Common myeloid progenitor, CD34-positive (primary cell): ENCODE data around the gene LHFPL6.

ENCODE experiments used
- CTCF ChIA-PET: fragments of 350-600 bp; sonication (Branson Sonifier 250); formaldehyde crosslinking; loops from one replicate; lab custom pipeline; 2021; ENCODE audit warnings: antibody characterized with exemption; lab: Charles Lee
- POLR2A ChIA-PET: fragments of 350-600 bp; sonication (Branson Sonifier 250); formaldehyde crosslinking; loops from one replicate; lab custom pipeline; 2021; ENCODE audit warnings: antibody characterized with exemption; lab: Charles Lee
- DNase-seq, 3 donors: peaks; one replicate each; pipeline versions ENCODE4 v3.0.0 to v3.0.0-alpha.2; 2013
- H3K27ac ChIP-seq, 2 experiments: 1 replicate in 1 of 2; 2 replicates in 1 of 2; pipeline ENCODE4 v1.7.0; 2013; ENCODE audit warnings: inconsistent platforms in 2 of 2, low read length in 2 of 2, mild to moderate bottlenecking in 2 of 2, low read depth in 1 of 2, moderate library complexity in 1 of 2; ENCODE audit not compliant: severe bottlenecking in 2 of 2, insufficient read depth in 1 of 2, poor library complexity in 1 of 2
- H3K27me3 ChIP-seq, 5 experiments: replicated peaks in 2 of 5; 1 replicate in 3 of 5; 2 replicates in 2 of 5; pipeline versions ENCODE4 v1.6.1 to v1.7.0; 2013; ENCODE audit warnings: low read length in 4 of 5, mild to moderate bottlenecking in 2 of 5, moderate library complexity in 2 of 5, inconsistent platforms in 1 of 5; ENCODE audit not compliant: insufficient read depth in 5 of 5, control insufficient read depth in 4 of 5
- H3K36me3 ChIP-seq, 4 experiments: 1 replicate in 2 of 4; 2 replicates in 2 of 4; pipeline versions ENCODE4 v1.6.1 to v1.7.0; 2013; ENCODE audit warnings: low read length in 3 of 4, control low read depth in 1 of 4, mild to moderate bottlenecking in 1 of 4; ENCODE audit not compliant: control insufficient read depth in 4 of 4, insufficient read depth in 4 of 4
- H3K4me1 ChIP-seq, 4 experiments: 1 replicate in 3 of 4; 2 replicates in 1 of 4; pipeline versions ENCODE4 v1.6.1 to v1.7.1; 2013; ENCODE audit warnings: low read length in 3 of 4, mild to moderate bottlenecking in 3 of 4, control low read depth in 1 of 4, inconsistent platforms in 1 of 4, moderate library complexity in 1 of 4; ENCODE audit not compliant: control insufficient read depth in 4 of 4, insufficient read depth in 4 of 4; ENCODE audit errors: control extremely low read depth in 1 of 4
- H3K4me3 ChIP-seq, 7 experiments: 1 replicate in 4 of 7; 2 replicates in 3 of 7; pipeline versions ENCODE4 v1.5.1 to v1.7.0; 2013; ENCODE audit warnings: mild to moderate bottlenecking in 7 of 7, low read length in 6 of 7, moderate library complexity in 6 of 7, inconsistent platforms in 2 of 7, low read depth in 2 of 7, control low read depth in 1 of 7; ENCODE audit not compliant: insufficient read depth in 4 of 7, control insufficient read depth in 1 of 7; ENCODE audit errors: extremely low read depth in 1 of 7
- H3K9me3 ChIP-seq, 5 experiments: 1 replicate in 4 of 5; 2 replicates in 1 of 5; pipeline versions ENCODE4 v1.6.1 to v1.7.1; 2013; ENCODE audit warnings: low read length in 4 of 5, mild to moderate bottlenecking in 2 of 5, inconsistent platforms in 1 of 5, low read depth in 1 of 5, moderate library complexity in 1 of 5; ENCODE audit not compliant: control insufficient read depth in 4 of 5, insufficient read depth in 2 of 5; ENCODE audit errors: control extremely low read depth in 1 of 5
- WGBS: methylation state at CpG from one replicate; pipeline ENCODE4 v1.1.5; 2013; ENCODE audit not compliant: insufficient coverage; 5-methylcytosine and 5-hydroxymethylcytosine counted together

LHFPL6 gene

GRCh38 chr13:39522329-39522728 is 80.7 kb downstream of the LHFPL6 start:
- Histone ChIP-seq H3K4me1 (no peaks in the 10 kb centered on the region), H3K27ac (no peak overlapping the region), H3K4me3 (no peak overlapping the region), H3K27me3 (no peaks in the 10 kb centered on the region), H3K9me3 (no peaks in the 10 kb centered on the region), H3K36me3 (no peaks in the 10 kb centered on the region)
- ChIA-PET CTCF (interaction anchor here (1.4 kb wide), 1 partner anchor 14 kb away, joined by 3 read pairs; no protein-coding TSS in a partner anchor), POLR2A (no interaction called here)
- WGBS, result 97% methylated on average over 4 of the region's 4 CpGs
- DNase-seq, result no peak

DNA sequence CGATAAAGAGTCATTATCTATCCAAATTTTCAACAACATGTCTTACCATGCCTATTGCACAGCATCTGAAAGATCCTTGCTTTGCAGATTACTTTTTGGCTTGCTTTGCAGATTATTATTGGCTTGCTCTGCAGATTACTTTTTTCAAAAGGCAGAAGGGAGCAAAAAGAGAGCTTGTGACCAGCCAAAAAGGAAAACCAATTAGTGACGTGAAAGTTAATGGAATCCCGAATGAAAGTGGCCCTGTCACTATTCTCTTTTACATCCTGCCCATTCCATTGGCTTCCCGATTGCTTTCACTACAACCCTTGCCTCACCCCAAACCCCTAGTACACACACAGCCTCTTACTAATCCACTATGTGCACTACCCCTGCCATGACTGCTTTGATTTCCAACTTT is 81.3 kb downstream of the LHFPL6 start:
- Histone ChIP-seq H3K27me3 (no peaks in the 10 kb centered on the region), H3K27ac (no peak overlapping the region), H3K4me3 (no peak overlapping the region), H3K4me1 (no peaks in the 10 kb centered on the region), H3K36me3 (no peaks in the 10 kb centered on the region), H3K9me3 (no peaks in the 10 kb centered on the region)
- CTCF ChIA-PET, result interaction anchor here (1.4 kb wide), 1 partner anchor 15 kb away, joined by 3 read pairs; no protein-coding TSS in a partner anchor
- WGBS, result 93% methylated on average over 3 of the region's 4 CpGs
- POLR2A ChIA-PET, result no interaction called here
- DNase-seq, result no peak

GRCh38 chr13:39516096-39516495 is 86.9 kb downstream of the LHFPL6 start:
- no peaks in the 10 kb centered on the region for H3K36me3 ChIP-seq
- DNase-seq, result no peak
- ChIA-PET CTCF (interaction anchor here (1.1 kb wide), 1 partner anchor 96 kb away, joined by 3 read pairs; no protein-coding TSS in a partner anchor), POLR2A (no interaction called here)
- H3K4me1 ChIP-seq, result no peaks in the 10 kb centered on the region
- H3K9me3 ChIP-seq, result no peaks in the 10 kb centered on the region
- no peaks in the 10 kb centered on the region for H3K27me3 ChIP-seq
- no peak overlapping the region for H3K4me3 ChIP-seq
- 93% methylated on average over 3 of the region's 6 CpGs for WGBS
- H3K27ac ChIP-seq, result no peak overlapping the region

DNA sequence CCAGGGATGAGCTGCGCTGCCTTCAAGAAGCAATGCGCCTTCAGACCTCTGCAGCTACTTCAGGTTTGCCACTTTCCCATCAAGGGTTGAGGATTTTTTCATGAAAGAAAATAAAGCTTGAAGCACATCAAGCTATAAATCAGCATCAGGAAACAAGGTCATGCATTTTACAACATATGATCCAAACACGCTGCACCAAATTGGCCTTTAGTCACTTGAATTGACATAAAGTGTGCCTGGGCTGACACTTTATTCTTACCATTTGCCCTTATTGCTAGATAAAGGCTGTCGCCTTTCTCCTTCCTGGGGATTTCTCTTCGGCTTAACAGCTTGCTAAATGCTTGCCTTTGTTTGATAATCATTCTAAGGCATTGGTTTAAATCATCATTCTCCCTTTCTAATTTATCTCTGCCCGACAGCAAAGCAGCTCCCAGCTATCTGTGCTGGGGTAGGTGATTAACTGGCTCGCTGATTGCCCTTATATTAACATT is 87.7 kb downstream of the LHFPL6 start:
- POLR2A ChIA-PET, result interaction anchor here (0.6 kb wide), 1 partner anchor 59 kb away, joined by 3 read pairs; no protein-coding TSS in a partner anchor
- Histone ChIP-seq H3K27me3 (no peaks in the 10 kb centered on the region), H3K36me3 (no peaks in the 10 kb centered on the region), H3K9me3 (no peaks in the 10 kb centered on the region), H3K4me3 (no peak overlapping the region), H3K4me1 (no peaks in the 10 kb centered on the region), H3K27ac (no peak overlapping the region)
- CTCF ChIA-PET, result interaction anchor here (1.4 kb wide), 1 partner anchor 9 kb away, joined by 3 read pairs; no protein-coding TSS in a partner anchor
- WGBS, result 79% methylated on average over 4 of the region's 7 CpGs
- no peak for DNase-seq

DNA sequence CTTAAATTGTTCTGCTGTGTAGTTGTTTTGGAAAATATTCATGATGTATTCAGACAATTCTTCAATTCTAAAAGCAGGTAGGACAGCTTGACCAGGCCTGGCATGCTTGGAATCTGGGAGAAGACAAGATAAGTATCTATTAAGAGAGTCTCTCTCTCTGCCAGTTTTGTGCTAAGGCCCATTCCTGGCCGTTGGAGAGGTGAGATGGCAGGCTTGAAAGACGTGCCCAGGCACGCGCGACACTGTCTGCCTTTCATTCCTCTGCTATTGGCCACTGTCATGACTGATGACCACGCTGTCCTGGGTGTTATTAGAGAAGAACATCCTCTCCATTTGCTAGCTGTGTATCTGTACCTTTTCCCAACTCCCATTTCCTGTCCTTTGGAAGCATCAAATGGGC is 90.3 kb downstream of the LHFPL6 start:
- H3K4me1 ChIP-seq, result no peaks in the 10 kb centered on the region
- no peaks in the 10 kb centered on the region for H3K9me3 ChIP-seq
- CTCF ChIA-PET, result no interaction called here
- no peak for DNase-seq
- POLR2A ChIA-PET, result no interaction called here
- H3K4me3 ChIP-seq, result no peak overlapping the region
- H3K27me3 ChIP-seq, result no peaks in the 10 kb centered on the region
- H3K36me3 ChIP-seq, result no peaks in the 10 kb centered on the region
- 96% methylated on average over 4 of the region's 6 CpGs for WGBS
- no peak overlapping the region for H3K27ac ChIP-seq

GRCh38 chr13:39510316-39510695 is 92.7 kb downstream of the LHFPL6 start:
- WGBS, result no CpG with 5 or more reads among the region's 1 CpG

GRCh38 chr13:39509616-39510315 is 93.2 kb downstream of the LHFPL6 start:
- Histone ChIP-seq H3K27ac (no peak overlapping the region), H3K27me3 (no peaks in the 10 kb centered on the region), H3K9me3 (no peaks in the 10 kb centered on the region), H3K4me1 (no peaks in the 10 kb centered on the region), H3K36me3 (no peaks in the 10 kb centered on the region), H3K4me3 (no peak overlapping the region)
- 100% methylated on average over 2 of the region's 5 CpGs for WGBS
- no peak for DNase-seq
- ChIA-PET CTCF (no interaction called here), POLR2A (no interaction called here)

More at GRCh38 chr13:39510316-39510695, 92.7 kb downstream of the LHFPL6 start:
- H3K4me3 ChIP-seq, result no peak overlapping the region
- H3K27me3 ChIP-seq, result no peaks in the 10 kb centered on the region
- DNase-seq, result no peak
- H3K4me1 ChIP-seq, result no peaks in the 10 kb centered on the region
- H3K36me3 ChIP-seq, result no peaks in the 10 kb centered on the region
- no peak overlapping the region for H3K27ac ChIP-seq
- H3K9me3 ChIP-seq, result no peaks in the 10 kb centered on the region
- POLR2A ChIA-PET, result no interaction called here
- CTCF ChIA-PET, result no interaction called here
